Caco-2 (cell line): Measurements from ENCODE around the gene KMT5C. TPM values are rescaled to one million over a fixed set of nuclear protein-coding genes. Genes with fewer than 3 reads are reported as not detected.
A peak's percentile ranks its signal among the peaks of the same experiment; 100 is the strongest.

Experiments used
- BruUV-seq: library from RNA; stranded (reverse); fragments of 400-500 nt; replicated peaks from 2 replicates; lab custom pipeline; 2021; lab: Mats Ljungman, UMichigan
- CTCF ChIA-PET: fragments of 300-600 bp; sonication (Branson Sonifier 250); formaldehyde crosslinking; loops from one replicate; lab custom pipeline; 2022; ENCODE audit warnings: antibody characterized with exemption; lab: Charles Lee
- POLR2A ChIA-PET: fragments of 300-600 bp; sonication (Branson Sonifier 250); formaldehyde crosslinking; loops from one replicate; lab custom pipeline; 2022; ENCODE audit warnings: antibody characterized with exemption; lab: Charles Lee
- DNase-seq, 2 experiments: peaks; one replicate each; pipeline versions ENCODE4 v3.0.0 to v3.0.0-alpha.2; 2020 to 2022
- H3K27me3 ChIP-seq: replicated peaks from 2 replicates; pipeline ENCODE4 v1.6.0; 2011; ENCODE audit warnings: low read length; ENCODE audit not compliant: control insufficient read depth, insufficient read depth
- H3K36me3 ChIP-seq: 2 replicates; pipeline ENCODE4 v1.5.1; 2011; ENCODE audit warnings: low read length; ENCODE audit not compliant: control insufficient read depth, insufficient read depth
- H3K4me1 ChIP-seq: fragments of 250-450 bp; sonication (Bioruptor Pico); 2 replicates; pipeline ENCODE4 v1.5.1; 2020; ENCODE audit warnings: mild to moderate bottlenecking
- H3K4me3 ChIP-seq: 2 replicates; pipeline ENCODE4 v1.5.1; 2011; ENCODE audit warnings: low read depth, mild to moderate bottlenecking, control low read depth, low read length
- H3K9me3 ChIP-seq: fragments of 250-450 bp; sonication (Bioruptor Pico); 2 replicates; pipeline ENCODE4 v1.5.1; 2020; ENCODE audit warnings: mild to moderate bottlenecking, moderate library complexity
- H3K27ac Mint-ChIP-seq: one replicate; pipeline ENCODE4 v1.8.0; 2022; ENCODE audit warnings: mixed read lengths; ENCODE audit not compliant: unreplicated experiment
- H3K27me3 Mint-ChIP-seq: one replicate; pipeline ENCODE4 v1.8.0; 2022; ENCODE audit warnings: mixed read lengths; ENCODE audit not compliant: insufficient read depth, unreplicated experiment
- H3K36me3 Mint-ChIP-seq: one replicate; pipeline ENCODE4 v1.8.0; 2022; ENCODE audit warnings: mild to moderate bottlenecking, mixed read lengths; ENCODE audit not compliant: insufficient read depth, unreplicated experiment
- H3K4me1 Mint-ChIP-seq: one replicate; pipeline ENCODE4 v1.8.0; 2022; ENCODE audit warnings: low read depth, mixed read lengths; ENCODE audit not compliant: unreplicated experiment
- H3K4me3 Mint-ChIP-seq: one replicate; pipeline ENCODE4 v1.8.0; 2022; ENCODE audit warnings: mild to moderate bottlenecking, moderate library complexity, mixed read lengths; ENCODE audit not compliant: unreplicated experiment
- H3K9me3 Mint-ChIP-seq: one replicate; pipeline ENCODE4 v1.8.0; 2022; ENCODE audit warnings: mixed read lengths; ENCODE audit not compliant: unreplicated experiment
- CTCF ChIP-seq, 2 experiments: fragments of 200-600 bp in 1 of 2; IDR thresholded peaks; 1 replicate in 1 of 2; 2 replicates in 1 of 2; pipeline versions ENCODE4 v1.5.1 to v1.8.0; 2011 to 2022; ENCODE audit warnings: antibody characterized with exemption in 1 of 2, control low read depth in 1 of 2, inconsistent platforms in 1 of 2, low read depth in 1 of 2, low read length in 1 of 2, mild to moderate bottlenecking in 1 of 2, moderate library complexity in 1 of 2; ENCODE audit not compliant: insufficient read depth in 1 of 2, severe bottlenecking in 1 of 2, unreplicated experiment in 1 of 2
- intact Hi-C: fragments of 100-400 bp; cut with micrococcal nuclease; formaldehyde crosslinking; loops from one replicate; pipeline ENCODE4 v1.10.0; 2022; ENCODE audit not compliant: unreplicated experiment
- total RNA-seq: library from RNA; stranded (reverse); gene quantifications from 2 replicates; pipeline ENCODE4 v1.2.3, GENCODE V29; 2022

The KMT5C gene
- total RNA-seq, 1 experiment from 2014 or later: 26.3 TPM

GRCh38 chr19:55382013-55382412 lies 42.3 kb downstream of the KMT5C start:
- BruUV-seq: no TSS peak
- Histone ChIP-seq H3K4me3 (no peak overlapping the region), H3K4me1 (peaks cover 13% of the 10 kb centered on the region), H3K36me3 (peaks cover 2% of the 10 kb centered on the region), H3K9me3 (no peaks in the 10 kb centered on the region), H3K27me3 (no peaks in the 10 kb centered on the region)
- H3K27ac Mint-ChIP-seq: peak overlapping the region; percentile 89
- intact Hi-C loops: loop anchor here (10.0 kb wide), 1 partner anchor 253 kb away; no protein-coding TSS in a partner anchor
- H3K36me3 Mint-ChIP-seq: peaks cover 27% of the 10 kb centered on the region
- H3K4me1 Mint-ChIP-seq: peaks cover 17% of the 10 kb centered on the region
- no peak for DNase-seq
- CTCF ChIA-PET: no interaction called here
- TF ChIP-seq CTCF (IDR thresholded peaks at IDR 0.05; ENCODE audit: insufficient read depth in 1 of 2, low read depth in 1 of 2, low read length in 1 of 2, severe bottlenecking in 1 of 2, unreplicated experiment in 1 of 2): no peak
- H3K4me3 Mint-ChIP-seq: peak overlapping the region; percentile 93
- H3K27me3 Mint-ChIP-seq: no peaks in the 10 kb centered on the region
- no peaks in the 10 kb centered on the region for H3K9me3 Mint-ChIP-seq
- POLR2A ChIA-PET: no interaction called here

- no peak for DNase-seq
- ChIA-PET CTCF (interaction anchor here (0.5 to 2.4 kb wide), 5 partner anchors 43 to 241 kb away, joined by 4 to 18 read pairs (median 6); partner anchors contain the start of gene KMT5C), POLR2A (interaction anchor here (1.7 kb wide), 1 partner anchor 25 kb away, joined by 9 read pairs; the partner anchor contains the start of gene UBE2S)
- Mint-ChIP-seq H3K9me3 (no peaks in the 10 kb centered on the region), H3K4me3 (peak overlapping the region; percentile 93), H3K27me3 (no peaks in the 10 kb centered on the region), H3K4me1 (peaks cover 18% of the 10 kb centered on the region), H3K27ac (peak overlapping the region; percentile 89), H3K36me3 (peaks cover 32% of the 10 kb centered on the region)
- BruUV-seq: no TSS peak
- intact Hi-C loops: loop anchor here (10.0 kb wide), 1 partner anchor 252 kb away; no protein-coding TSS in a partner anchor
- Histone ChIP-seq H3K27me3 (no peaks in the 10 kb centered on the region), H3K36me3 (peaks cover 7% of the 10 kb centered on the region), H3K4me1 (peaks cover 19% of the 10 kb centered on the region), H3K4me3 (peak overlapping the region; percentile 65), H3K9me3 (no peaks in the 10 kb centered on the region)
- no peak for TF ChIP-seq CTCF (IDR thresholded peaks at IDR 0.05; ENCODE audit: insufficient read depth in 1 of 2, low read depth in 1 of 2, low read length in 1 of 2, severe bottlenecking in 1 of 2, unreplicated experiment in 1 of 2)
These were observed 42.9 kb downstream of the KMT5C start for GRCh38 chr19:55382522-55383054.

GRCh38 chr19:55383279-55384130 lies 43.8 kb downstream of the KMT5C start:
- DNase-seq: peak; percentile 84 to 86
- H3K36me3 Mint-ChIP-seq: peaks cover 42% of the 10 kb centered on the region
- H3K27me3 ChIP-seq: no peaks in the 10 kb centered on the region
- H3K4me3 ChIP-seq: peak overlapping the region; percentile 73
- H3K4me3 Mint-ChIP-seq: peak overlapping the region; percentile 93
- H3K4me1 Mint-ChIP-seq: peaks cover 18% of the 10 kb centered on the region
- TSS peak; percentile 36 for BruUV-seq
- POLR2A ChIA-PET: interaction anchor here (0.6 to 2.4 kb wide), 13 partner anchors 10 to 216 kb away, joined by 3 to 28 read pairs (median 4); partner anchors contain the start of genes FIZ1, HSPBP1, ISOC2 and KMT5C
- H3K27ac Mint-ChIP-seq: peak overlapping the region; percentile 89
- intact Hi-C loops: loop anchor here (2.0 to 10.0 kb wide), 3 partner anchors 91 to 251 kb away; no protein-coding TSS in a partner anchor
- CTCF ChIA-PET: interaction anchor here (0.5 to 2.4 kb wide), 14 partner anchors 14 to 1984 kb away, joined by 3 to 29 read pairs (median 4); partner anchors contain the start of genes KMT5C, PPP1R12C, PTPRH and ZNF784
- H3K9me3 ChIP-seq: no peaks in the 10 kb centered on the region
- no peaks in the 10 kb centered on the region for H3K27me3 Mint-ChIP-seq
- peaks cover 15% of the 10 kb centered on the region for H3K36me3 ChIP-seq
- peaks cover 28% of the 10 kb centered on the region for H3K4me1 ChIP-seq
- H3K9me3 Mint-ChIP-seq: no peaks in the 10 kb centered on the region
- no peak for TF ChIP-seq CTCF (IDR thresholded peaks at IDR 0.05; ENCODE audit: insufficient read depth in 1 of 2, low read depth in 1 of 2, low read length in 1 of 2, severe bottlenecking in 1 of 2, unreplicated experiment in 1 of 2)
